NOMO-1 treated with dmso at 0.1 percent for 144 hours (cell line): ENCODE measurements around the gene ISM2.

Experiments used
- DNase-seq: peaks from one replicate; lab custom pipeline; 2025; ENCODE audit not compliant: unreplicated experiment; lab: John Stamatoyannopoulos, UW

ISM2 gene

GRCh38 chr14:77508249-77508648 is 9.6 kb upstream of the ISM2 start:
- DNase-seq: no peak

GRCh38 chr14:77507762-77508161 is 9.1 kb upstream of the ISM2 start:
- DNase-seq: no peak

- DNase-seq: no peak
Observed at GRCh38 chr14:77505031-77505430, 6.4 kb upstream of the ISM2 start.

DNA sequence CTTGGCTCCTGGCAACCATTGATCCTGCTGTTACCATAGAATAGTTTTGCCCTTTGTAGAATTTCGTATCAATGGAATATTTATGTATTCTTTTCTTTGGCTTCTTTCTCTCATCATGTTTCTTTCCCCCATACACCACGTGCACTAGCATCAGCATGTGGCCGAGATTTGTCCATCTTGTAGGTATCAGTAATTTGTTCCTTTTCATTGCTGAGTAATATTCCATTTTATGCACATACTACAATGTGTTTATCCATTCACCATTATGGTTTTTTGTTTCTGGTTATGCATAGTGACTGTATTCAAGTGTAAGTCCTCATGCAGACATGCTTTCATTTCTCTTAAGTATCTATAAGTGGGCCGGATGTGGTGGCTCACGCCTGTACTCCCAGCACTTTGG is 4.5 kb upstream of the ISM2 start:
- no peak for DNase-seq

DNA sequence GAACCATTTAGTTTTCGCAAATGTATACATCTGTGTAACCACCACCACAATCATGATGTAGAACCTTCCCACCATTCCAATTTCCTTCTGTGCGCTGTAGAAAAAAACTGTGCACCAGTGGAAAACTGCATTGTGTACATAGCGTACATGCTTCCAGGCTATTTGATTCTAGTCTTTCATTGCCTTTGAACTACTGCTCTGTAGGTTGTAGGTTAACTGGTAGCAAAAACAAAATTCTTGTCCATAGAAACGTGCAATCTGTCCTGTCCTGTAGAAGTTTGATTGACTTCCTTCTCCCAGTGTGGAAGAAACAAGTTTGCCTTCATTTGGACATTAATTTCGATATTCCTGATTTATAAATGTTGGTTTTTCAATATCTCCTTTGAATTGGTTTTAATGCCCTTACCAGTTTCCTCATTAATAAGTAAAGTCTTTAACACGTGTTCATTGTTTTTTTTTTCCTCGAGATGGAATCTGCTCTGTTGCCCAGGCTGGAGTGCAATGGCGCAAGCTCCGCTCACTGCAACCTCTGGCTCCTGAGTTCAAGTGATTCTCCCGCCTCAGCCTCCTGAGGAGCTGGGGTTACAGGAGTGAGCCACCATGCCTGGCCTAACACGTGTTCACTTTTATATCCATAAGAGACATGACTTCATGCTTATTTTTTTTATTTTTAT is 3.6 kb upstream of the ISM2 start:
- DNase-seq: no peak

- DNase-seq: no peak
Observed at GRCh38 chr14:77498984-77499527, 440 bp upstream of the ISM2 start.

DNA sequence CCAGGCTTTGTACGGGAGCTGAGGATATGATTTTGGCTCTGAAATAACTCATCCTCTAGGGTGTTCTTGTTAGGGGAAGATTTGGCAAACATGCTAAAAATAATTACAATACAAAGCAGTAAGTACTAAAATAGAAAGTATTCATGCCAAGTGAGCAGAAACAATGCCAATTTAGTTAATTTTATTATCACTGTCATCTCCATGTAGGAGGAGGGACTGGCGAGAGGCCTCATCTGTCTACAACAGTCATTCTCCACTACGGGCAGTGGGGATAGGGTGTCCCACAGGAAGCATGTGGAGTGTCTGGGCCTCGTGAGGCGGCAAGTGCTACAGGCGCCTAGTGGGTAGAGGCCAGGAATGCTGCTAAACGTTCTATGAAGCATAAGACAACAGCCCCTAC is 3.3 kb downstream of the ISM2 start:
- no peak for DNase-seq

- DNase-seq: no peak
Observed at GRCh38 chr14:77491056-77491455, 7.6 kb downstream of the ISM2 start.

GRCh38 chr14:77490347-77490986 is 8.1 kb downstream of the ISM2 start:
- no peak for DNase-seq

- DNase-seq: no peak
Observed at GRCh38 chr14:77489041-77489440, 9.6 kb downstream of the ISM2 start.

DNA sequence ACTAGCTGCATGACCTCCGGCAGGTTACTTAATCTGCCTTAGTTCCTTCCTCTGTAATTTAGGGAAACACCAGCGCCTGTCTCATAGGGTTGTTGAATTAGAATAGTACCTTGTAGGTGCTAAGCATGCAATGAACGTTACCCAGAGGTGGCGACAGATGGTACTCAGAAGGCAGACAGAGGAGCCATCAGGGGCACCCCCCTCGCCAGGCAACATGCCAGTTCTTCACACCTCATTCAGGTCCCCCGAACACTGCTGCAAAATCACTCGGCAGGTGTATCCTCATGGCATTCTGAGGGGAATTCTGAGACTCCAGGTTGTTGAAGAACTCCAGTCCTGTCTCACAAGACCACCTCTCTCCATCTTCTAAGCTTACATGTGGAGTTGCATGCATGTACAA is 10.1 kb downstream of the ISM2 start:
- DNase-seq: no peak

DNA sequence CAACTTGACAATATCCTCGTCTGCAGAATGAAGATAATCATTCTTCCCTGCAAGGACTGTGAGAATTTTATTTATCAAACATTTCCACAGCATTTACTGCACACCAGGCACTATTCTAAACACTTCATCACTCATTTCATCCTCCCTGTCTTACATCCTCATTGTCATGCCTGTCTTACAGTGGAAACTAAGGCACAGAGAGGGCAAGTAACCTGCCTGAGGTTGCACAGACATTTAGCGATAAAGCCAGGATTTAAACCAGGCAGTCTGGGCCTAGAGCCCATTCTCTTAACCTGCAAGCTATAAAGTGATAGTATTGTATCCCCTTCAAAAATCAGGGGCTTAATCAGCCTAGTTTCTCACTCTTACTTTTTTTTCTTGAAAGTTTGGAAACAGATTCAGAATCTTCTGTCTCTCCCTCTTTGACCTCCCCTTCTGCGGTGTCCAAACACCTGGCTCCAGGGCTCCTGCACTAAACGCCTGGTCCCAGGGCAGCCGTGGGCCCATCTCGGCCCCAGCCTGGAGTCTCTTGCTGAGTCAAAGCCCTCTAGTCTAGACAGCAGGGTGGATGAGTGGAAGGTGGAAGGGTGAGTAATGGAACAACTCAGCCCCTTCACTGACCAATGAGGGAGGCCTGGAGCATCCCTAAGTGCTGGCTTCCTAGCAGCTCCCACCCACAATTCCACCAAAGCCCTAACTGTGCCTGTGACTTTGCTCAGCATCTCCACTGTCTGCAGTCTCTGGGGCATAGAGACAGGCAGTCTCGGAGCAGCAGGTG is 12.5 kb downstream of the ISM2 start:
- DNase-seq: no peak

GRCh38 chr14:77485256-77485655 is 13.4 kb downstream of the ISM2 start:
- DNase-seq: no peak

DNA sequence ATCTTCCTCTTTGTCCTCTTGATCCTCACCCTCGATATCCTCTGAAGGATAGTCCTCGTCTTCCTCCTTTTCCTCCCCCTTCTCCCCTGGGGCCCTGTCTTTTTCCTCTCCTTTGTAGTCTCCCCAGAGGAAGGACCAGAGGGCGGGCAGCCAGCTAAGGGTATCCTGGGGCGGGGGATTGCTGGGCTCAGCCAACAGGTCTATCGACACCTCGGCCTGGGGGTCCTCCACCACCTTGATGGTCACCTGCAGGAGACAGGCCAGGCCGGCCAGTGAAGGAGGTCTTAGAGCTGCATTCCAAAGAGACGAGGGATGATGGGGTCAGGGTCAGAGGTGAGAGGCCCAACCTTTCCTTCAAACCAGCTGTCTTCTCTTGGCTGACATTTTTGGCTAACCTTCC is 16.2 kb downstream of the ISM2 start:
- DNase-seq: no peak

GRCh38 chr14:77478796-77479195 is 19.8 kb downstream of the ISM2 start:
- peak; percentile 22 for DNase-seq

- no peak for DNase-seq
Observed at GRCh38 chr14:77478029-77478428, 20.6 kb downstream of the ISM2 start.

DNA sequence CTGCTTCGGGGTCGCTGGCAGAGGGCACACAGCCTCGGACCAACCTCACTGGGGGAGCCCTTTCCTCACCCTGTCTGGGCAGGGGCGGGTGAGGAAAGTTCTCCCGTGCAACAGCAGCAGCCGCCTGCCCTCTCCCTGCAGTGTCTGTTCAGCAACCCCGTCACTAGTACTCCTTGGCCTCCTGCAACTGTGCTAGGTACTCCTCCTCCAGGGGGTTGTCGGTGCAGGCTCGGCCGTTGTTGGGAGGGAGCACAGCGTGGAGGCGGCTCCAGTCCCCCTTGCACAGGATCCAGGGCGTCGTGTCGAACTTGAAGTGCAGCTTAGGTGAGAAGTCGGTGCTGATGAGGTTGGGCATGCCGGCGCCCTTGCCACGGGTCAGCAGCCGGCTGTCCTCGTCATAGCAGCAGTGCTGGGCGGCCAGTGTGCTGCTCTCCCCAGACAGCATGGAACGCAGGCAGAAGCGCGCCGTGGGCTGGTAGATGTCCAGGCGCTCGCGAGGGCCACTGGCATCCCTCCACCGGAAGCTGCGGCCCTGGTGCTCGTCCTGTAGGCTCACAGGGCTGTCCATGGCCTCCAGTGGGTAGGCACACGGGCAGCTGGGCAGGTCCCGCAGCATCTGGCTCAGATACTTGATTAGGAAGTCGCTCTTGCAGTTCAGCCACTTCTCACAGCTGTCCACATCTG is 23.0 kb downstream of the ISM2 start:
- no peak for DNase-seq

- DNase-seq: no peak
Observed at GRCh38 chr14:77474479-77475177, 24.0 kb downstream of the ISM2 start.

DNA sequence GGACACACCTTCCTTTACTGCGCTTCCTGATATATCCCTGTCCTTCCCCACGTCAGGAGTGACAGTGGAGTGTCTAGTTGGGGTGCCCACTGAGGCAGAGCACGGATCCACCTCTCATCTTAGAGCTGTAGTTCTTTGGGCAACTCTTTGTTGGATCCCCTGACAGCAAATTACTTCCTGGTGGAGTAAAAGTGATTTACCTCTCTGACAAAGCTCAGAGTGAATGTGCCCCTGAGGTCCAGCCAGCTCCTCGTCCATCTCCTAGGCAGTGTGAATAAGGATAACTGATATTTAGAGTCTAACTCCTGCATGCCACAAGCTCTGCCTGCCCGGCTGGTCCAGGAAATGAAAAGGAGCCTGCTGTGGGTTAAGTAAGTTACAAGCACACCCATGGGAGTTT is 24.7 kb downstream of the ISM2 start:
- no peak for DNase-seq

DNA sequence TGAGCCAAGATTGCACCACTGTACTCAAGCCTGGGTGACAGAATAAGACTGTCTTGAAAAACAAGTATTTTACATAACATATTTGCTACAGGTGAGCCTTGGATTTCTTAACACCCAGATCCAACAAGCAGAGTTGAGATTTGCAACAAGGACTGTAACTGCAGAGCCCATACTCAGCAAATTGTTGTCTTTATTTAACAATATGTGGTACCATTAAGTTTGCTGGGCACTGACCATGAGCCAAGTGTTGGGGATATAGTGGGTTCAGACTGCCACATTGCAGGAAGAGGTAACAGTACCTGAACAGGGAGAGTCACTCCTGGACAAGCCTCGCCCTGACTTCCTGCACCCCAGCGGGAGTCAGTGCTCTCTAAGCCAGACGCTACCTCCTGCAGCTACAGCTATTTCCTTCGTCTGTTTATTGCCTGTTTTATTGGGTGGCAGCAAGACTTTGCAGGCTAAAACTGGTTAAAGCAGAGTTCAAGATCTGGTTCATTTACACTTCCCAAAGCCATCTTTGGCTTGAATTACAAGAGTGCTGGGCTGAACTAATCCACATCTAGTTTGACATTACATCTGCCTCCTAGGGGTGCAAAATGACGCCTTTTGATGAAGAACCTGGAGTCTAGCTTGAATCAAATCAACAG is 28.3 kb downstream of the ISM2 start:
- no peak for DNase-seq
